Measurements from ENCODE around the gene VAMP2. TPM values are rescaled to one million over a fixed set of nuclear protein-coding genes. Genes with fewer than 3 reads are reported as not detected.

Gene VAMP2
- total and polyA plus RNA-seq, 9 of the 15 experiments (the other 6 are each of a cell fraction or from before 2014, with no cell fraction given): 2.3 to 31.8 (median 6.0) TPM

GRCh38 chr17:8117980-8118768 lies 44.6 kb downstream of the VAMP2 start, which contains the start of gene ALOXE3 (continued):
- no peak for TF ChIP-seq ZBTB40 (IDR thresholded peaks at IDR 0.05)
- no peak for TF ChIP-seq ZBTB40 (CRISPR knock-in tag; IDR thresholded peaks at IDR 0.05)
- TF ChIP-seq GTF2E2 (tag; IDR thresholded peaks at IDR 0.05): no peak
- TF ChIP-seq TFAP4 (CRISPR knock-in tag; IDR thresholded peaks at IDR 0.05; ENCODE audit: borderline replicate concordance): no peak
- TF ChIP-seq BHLHE40 (IDR thresholded peaks at IDR 0.05; ENCODE audit: low read length): peak; percentile 66
- TF ChIP-seq ATF3 (IDR thresholded peaks at IDR 0.05): peak; percentile 44; the same call in 1 of the 2 replicates
- TF ChIP-seq ATF3 (CRISPR knock-in tag; conservative IDR thresholded peaks at IDR 0.05): no peak
- TF ChIP-seq NRF1 (conservative IDR thresholded peaks at IDR 0.05 in 1 of 2, IDR thresholded peaks at IDR 0.05 in 1 of 2): peak in 1 of 2 experiments; percentile 23; a peak in 1 of 4 replicates
- peak; percentile 17; the same call in 1 of the 2 replicates for TF ChIP-seq GATA2 (CRISPR knock-in tag; IDR thresholded peaks at IDR 0.05)
- 0 out of 4 replicates have a peak, but pooled peaks of 1 of the 2 experiments have one; percentile 46 for TF ChIP-seq TEAD1 (CRISPR knock-in tag; IDR thresholded peaks at IDR 0.05)
- 0 out of 2 replicates have a peak, but pooled peaks have one; percentile 6 for TF ChIP-seq TOE1 (IDR thresholded peaks at IDR 0.05; ENCODE audit: borderline replicate concordance)
- no peak for TF ChIP-seq TOE1 (CRISPR knock-in tag; IDR thresholded peaks at IDR 0.05; ENCODE audit: borderline replicate concordance, low read depth)
